Gastroesophageal sphincter (tissue), 3 donors: ENCODE data around the gene NAP1L1.

ENCODE experiments used
- EP300 ChIP-seq: sonication (generic); formaldehyde crosslinking; IDR thresholded peaks from one replicate; pipeline ENCODE4 v1.6.1; 2017; ENCODE audit warnings: antibody characterized with exemption, mild to moderate bottlenecking
- POLR2A ChIP-seq, 2 donors: fragments of 450-650 bp; IDR thresholded peaks; one replicate each; pipeline ENCODE4 v1.6.1; 2017; ENCODE audit warnings: antibody characterized with exemption in 2 of 2, mild to moderate bottlenecking in 2 of 2, moderate library complexity in 1 of 2
- POLR2AphosphoS5 ChIP-seq: sonication (generic); formaldehyde crosslinking; IDR thresholded peaks from one replicate; pipeline ENCODE4 v1.6.1; 2017; ENCODE audit warnings: antibody characterized with exemption
- TF ChIP-seq, protein P1 (sequence below), 4 experiments: fragments of 200-600 bp in 2 of 4; fragments of 450-650 bp in 2 of 4; sonication (generic) in 1 of 4; IDR thresholded peaks; one replicate each; pipeline ENCODE4 v1.5.1; 2017 to 2019; ENCODE audit warnings: antibody characterized with exemption in 4 of 4, mild to moderate bottlenecking in 2 of 4, moderate library complexity in 2 of 4

GRCh38 chr12:76108356-76108755 lies 23.9 kb upstream of the NAP1L1 start:
- TF ChIP-seq, protein P1, sequence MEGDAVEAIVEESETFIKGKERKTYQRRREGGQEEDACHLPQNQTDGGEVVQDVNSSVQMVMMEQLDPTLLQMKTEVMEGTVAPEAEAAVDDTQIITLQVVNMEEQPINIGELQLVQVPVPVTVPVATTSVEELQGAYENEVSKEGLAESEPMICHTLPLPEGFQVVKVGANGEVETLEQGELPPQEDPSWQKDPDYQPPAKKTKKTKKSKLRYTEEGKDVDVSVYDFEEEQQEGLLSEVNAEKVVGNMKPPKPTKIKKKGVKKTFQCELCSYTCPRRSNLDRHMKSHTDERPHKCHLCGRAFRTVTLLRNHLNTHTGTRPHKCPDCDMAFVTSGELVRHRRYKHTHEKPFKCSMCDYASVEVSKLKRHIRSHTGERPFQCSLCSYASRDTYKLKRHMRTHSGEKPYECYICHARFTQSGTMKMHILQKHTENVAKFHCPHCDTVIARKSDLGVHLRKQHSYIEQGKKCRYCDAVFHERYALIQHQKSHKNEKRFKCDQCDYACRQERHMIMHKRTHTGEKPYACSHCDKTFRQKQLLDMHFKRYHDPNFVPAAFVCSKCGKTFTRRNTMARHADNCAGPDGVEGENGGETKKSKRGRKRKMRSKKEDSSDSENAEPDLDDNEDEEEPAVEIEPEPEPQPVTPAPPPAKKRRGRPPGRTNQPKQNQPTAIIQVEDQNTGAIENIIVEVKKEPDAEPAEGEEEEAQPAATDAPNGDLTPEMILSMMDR (IDR thresholded peaks at IDR 0.05) = no peak
- TF ChIP-seq POLR2AphosphoS5 (no peak), POLR2A (IDR thresholded peaks at IDR 0.05) (no peak), EP300 (no peak)
